GM12875 (cell line): ENCODE results near the gene EMP3.

Experiments
- H3K4me3 ChIP-seq: one replicate; pipeline ENCODE4 v1.5.1; 2011; ENCODE audit warnings: low read depth, low read length, control low read depth
- TF ChIP-seq, protein P1 (sequence below): IDR thresholded peaks from 2 replicates; pipeline ENCODE4 v1.5.1; 2011; ENCODE audit warnings: low read depth, mild to moderate bottlenecking, control low read depth, inconsistent platforms, low read length, moderate library complexity, borderline replicate concordance; ENCODE audit not compliant: insufficient read depth

Gene EMP3

DNA sequence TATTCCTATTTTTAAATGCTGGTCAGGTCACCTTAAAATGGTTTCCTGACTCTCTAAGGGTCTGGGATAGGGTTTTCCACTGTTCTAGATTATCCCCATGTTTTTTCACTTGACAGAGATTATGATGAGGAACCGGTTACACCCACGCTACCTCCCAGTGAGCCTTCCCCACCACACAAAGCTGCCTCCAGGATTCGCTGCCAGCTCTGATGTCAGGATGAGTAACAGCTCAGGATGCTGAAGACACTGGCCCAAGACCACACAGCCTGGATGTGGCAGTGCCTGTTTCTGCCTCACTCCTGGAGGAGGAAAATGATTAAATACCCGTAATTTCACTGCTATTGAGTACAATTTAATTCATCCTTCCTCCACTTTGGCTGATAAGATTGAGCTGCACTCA lies 32.6 kb upstream of the EMP3 start:
- no peak overlapping the region for H3K4me3 ChIP-seq
- TF ChIP-seq, protein P1, sequence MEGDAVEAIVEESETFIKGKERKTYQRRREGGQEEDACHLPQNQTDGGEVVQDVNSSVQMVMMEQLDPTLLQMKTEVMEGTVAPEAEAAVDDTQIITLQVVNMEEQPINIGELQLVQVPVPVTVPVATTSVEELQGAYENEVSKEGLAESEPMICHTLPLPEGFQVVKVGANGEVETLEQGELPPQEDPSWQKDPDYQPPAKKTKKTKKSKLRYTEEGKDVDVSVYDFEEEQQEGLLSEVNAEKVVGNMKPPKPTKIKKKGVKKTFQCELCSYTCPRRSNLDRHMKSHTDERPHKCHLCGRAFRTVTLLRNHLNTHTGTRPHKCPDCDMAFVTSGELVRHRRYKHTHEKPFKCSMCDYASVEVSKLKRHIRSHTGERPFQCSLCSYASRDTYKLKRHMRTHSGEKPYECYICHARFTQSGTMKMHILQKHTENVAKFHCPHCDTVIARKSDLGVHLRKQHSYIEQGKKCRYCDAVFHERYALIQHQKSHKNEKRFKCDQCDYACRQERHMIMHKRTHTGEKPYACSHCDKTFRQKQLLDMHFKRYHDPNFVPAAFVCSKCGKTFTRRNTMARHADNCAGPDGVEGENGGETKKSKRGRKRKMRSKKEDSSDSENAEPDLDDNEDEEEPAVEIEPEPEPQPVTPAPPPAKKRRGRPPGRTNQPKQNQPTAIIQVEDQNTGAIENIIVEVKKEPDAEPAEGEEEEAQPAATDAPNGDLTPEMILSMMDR, result no peak

DNA sequence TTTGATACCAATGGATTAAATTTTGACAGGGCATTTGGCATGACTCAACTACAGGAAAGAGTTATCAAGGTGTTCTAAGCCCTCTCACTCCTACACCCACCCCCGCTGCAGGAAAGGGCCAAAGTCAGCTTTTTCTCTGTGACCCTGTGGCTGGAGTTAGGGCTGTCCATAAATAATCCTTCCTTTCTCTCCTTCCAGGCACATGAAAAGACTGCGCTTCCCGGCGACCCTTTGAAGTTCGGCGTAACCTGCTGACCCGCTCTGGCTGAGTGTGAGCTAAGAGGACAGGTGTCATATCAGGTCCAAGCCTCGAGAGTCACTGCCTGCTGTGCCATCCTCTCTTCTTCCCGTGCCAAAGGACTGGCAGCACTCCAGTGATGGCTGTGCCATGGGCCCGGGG lies 29.9 kb upstream of the EMP3 start:
- H3K4me3 ChIP-seq, result no peak overlapping the region
- TF ChIP-seq, protein P1, result no peak

DNA sequence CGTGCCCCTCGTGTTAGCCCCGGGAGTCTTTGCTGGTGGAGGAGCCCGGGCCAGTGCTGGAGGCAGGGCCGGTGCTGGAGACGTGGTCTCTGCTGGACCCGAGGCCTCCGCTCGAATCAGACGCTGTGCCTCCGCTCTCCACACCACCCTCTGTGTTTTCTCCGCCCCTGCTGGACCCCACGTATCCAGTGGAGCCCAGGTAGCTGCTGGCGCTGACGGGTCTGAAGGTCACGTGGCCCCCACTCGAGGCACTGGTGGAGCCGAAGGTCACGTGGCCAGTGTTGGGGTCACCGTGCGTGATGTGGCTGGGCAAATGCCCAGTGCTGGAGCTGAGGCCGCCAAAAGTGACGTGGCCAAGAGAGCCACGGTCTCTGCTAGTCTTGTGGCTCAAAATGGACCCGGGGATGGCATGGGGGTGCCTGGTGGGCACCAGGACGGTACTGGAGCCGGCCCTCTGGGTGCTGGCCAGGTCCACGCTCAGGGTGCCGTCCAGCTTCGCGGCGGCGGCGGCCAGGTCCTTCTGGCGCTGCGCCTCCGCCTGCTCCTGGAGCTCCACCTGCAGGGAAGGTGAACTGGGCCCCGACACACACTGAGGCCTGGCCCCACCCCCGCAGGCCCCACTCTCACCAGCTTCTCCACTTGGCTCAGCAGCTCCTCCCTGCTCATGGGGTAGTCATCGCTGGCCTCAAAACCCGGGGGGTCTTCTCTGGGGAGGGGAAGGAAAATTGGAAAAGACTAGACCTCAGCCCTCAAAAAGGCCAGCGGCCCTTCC lies 28.2 kb upstream of the EMP3 start:
- TF ChIP-seq, protein P1, result no peak

DNA sequence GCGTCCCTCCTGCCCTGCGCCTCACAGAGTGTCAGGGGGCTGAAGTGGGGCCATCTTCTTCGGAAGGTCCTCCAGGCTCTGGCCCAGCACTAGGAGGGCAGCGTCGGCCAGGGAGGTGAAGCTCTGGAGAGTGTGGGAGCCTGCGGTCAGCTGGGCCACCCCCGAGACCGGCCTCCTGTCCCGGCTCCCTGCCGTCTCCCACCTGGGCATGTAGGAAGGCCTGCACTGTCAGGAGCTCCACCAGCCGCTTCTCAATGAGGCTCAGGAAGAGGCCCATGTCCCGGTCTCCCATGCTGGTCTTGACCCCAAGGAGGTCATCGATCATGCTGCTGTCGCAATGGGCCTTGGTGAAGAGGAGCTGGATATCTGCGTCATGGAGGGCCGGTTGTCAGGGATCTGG lies 27.4 kb upstream of the EMP3 start:
- TF ChIP-seq, protein P1, result no peak
- H3K4me3 ChIP-seq, result no peak overlapping the region

More for the DNA sequence above, 28.2 kb upstream of the EMP3 start:
- no peak overlapping the region for H3K4me3 ChIP-seq

DNA sequence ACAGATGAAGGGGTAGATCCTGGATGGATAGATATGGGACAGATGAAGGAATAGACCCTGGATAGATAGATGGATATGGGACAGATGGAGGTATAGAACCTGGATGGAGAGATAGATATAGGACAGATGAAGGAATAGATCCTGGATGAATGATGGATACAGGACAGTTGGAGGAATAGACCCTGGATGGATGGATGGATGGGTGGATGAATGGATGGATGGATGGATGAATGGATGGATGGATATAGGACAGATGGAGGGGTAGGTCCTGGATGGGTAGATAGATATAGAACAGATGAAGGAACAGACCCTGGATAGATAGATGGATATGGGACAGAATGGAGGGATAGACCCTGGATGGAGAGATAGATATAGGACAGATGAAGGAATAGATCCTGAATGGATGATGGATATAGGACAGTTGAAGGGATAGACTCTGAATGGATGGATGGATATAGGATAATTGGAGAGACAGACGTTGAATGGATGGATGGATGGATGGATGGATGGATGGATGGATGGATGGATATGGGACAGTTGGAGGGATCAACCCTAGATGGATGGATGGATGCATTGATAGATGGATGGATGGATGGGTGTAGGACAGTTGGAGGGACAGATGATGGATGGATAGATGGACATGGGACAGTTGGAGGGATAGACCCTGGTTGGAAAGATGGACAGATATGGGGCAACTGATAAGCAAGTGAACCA lies 23.3 kb upstream of the EMP3 start:
- no peak overlapping the region for H3K4me3 ChIP-seq
- TF ChIP-seq, protein P1, result no peak

DNA sequence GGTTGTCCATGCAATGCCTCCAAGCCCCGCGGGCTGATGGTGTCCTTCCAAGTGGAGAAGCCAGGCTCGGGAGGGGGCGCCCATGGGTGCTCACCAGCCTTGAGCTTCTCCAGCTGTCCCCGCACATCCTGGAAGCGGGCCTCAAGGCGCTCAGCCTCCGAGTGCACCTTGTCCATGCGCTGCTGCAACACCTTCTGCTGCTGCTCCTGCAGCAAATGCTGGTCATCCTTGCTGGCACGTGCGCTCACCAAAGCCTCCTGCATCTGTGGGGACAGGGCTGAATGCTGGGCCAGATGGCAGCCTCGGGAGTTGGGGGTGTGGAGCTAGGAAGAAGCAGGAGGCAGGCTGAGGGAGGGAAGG lies 22.8 kb upstream of the EMP3 start:
- TF ChIP-seq, protein P1, result no peak
- no peak overlapping the region for H3K4me3 ChIP-seq

DNA sequence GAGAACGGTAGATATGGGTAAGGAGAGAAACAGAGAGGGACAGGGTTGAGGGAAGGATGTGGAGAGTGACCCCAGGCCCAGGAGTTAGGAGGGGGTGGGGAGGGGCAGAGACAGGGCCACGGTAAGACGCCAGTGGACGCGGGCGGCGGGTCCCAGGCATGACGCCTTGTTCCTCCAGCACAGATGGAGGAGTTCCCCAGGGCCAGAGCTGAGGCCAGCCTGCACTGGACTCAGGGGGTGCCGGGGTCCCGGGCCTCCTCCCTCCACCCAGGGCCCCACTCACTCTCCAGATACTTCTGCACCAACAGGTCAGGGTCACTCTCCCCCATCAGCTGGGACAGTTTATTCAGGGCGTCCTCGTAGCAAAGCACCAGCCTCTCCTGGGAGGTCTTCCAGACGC lies 22.0 kb upstream of the EMP3 start:
- TF ChIP-seq, protein P1, result no peak
- no peak overlapping the region for H3K4me3 ChIP-seq
